D721Med (cell line): Measurements from ENCODE around the gene MSI2.

Experiments
- DNase-seq: peaks from one replicate; pipeline ENCODE4 v3.0.0; 2011; ENCODE audit warnings: low spot score; ENCODE audit not compliant: insufficient read length
- FAIRE-seq: peaks from 2 replicates; lab custom pipeline; 2011; peaks lifted over from hg19 to GRCh38; lab: Jason Lieb, UNC
- TF ChIP-seq, protein P1 (sequence below): IDR thresholded peaks from 2 replicates; pipeline ENCODE4 v1.5.1; 2012; ENCODE audit warnings: mild to moderate bottlenecking, control low read depth; ENCODE audit not compliant: insufficient read depth; ENCODE audit errors: missing control alignments

The MSI2 gene

DNA sequence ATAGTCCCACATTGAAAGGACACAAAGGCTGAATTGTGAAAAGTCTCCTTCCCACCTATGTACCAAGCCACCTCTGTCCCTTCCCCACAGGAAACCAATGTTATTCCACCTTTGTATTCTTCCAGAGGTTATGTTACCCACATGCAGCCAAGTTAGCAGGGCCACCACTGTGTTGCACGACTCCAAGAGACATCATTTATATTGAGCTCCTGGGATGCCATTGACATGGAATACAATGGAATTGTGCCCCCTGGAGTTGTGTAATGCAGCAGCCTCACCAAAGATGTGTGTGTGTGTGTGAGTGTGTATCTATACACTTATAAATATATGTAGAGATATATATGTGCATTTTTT lies 21.6 kb upstream of the MSI2 start:
- no peak for DNase-seq

DNA sequence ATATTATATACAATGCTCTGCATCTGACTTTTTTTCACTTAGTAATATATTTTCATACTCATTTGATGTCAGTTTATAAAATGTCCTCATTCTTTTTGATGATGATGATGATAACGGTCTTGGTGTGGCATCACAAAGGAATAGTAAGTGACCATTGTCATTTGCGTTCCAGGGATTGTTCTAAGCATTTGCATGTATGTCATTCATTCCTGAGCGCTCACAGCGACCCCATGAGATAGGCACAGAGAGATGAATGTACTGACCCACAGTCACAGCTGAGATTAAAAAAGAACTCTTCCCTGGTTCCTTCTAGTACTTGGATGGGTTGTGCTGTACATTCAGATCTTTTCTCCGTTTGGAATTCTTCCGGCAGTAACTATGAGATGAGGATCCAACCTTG lies 21.2 kb upstream of the MSI2 start:
- TF ChIP-seq, protein P1, sequence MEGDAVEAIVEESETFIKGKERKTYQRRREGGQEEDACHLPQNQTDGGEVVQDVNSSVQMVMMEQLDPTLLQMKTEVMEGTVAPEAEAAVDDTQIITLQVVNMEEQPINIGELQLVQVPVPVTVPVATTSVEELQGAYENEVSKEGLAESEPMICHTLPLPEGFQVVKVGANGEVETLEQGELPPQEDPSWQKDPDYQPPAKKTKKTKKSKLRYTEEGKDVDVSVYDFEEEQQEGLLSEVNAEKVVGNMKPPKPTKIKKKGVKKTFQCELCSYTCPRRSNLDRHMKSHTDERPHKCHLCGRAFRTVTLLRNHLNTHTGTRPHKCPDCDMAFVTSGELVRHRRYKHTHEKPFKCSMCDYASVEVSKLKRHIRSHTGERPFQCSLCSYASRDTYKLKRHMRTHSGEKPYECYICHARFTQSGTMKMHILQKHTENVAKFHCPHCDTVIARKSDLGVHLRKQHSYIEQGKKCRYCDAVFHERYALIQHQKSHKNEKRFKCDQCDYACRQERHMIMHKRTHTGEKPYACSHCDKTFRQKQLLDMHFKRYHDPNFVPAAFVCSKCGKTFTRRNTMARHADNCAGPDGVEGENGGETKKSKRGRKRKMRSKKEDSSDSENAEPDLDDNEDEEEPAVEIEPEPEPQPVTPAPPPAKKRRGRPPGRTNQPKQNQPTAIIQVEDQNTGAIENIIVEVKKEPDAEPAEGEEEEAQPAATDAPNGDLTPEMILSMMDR = no peak
- no peak for DNase-seq
- no peak for FAIRE-seq

More for the DNA sequence above, 21.6 kb upstream of the MSI2 start:
- TF ChIP-seq, protein P1 = no peak
- no peak for FAIRE-seq

DNA sequence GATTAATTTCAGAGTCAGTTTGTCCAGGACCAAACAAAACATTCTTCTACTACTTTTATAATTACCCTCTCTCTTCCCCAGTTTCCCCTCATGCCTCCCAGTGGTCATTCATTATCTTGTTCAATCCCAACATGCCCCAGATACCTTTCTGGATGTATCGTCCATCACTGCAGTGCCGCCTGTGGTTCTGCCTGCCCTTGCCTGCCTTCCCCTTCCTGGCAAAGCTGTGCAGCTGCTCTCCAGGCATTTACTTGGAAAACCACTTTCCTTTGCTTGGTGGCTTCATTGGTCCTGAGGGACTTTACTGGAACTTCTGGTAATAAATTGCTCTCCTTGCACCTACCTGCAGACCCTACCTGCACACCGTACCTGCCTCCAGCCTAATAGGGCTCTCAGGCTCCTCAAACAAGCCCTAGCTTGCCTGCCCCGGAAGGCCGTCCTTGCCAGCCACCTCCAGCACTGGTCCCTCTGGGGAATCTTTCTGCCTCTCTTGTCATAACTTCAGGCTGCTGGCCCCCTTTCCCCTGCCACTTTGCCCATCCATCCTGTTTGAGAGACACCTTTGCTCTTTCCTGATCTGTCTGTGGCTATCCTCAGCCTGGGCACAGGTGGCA lies 19.5 kb upstream of the MSI2 start:
- TF ChIP-seq, protein P1 = no peak

DNA sequence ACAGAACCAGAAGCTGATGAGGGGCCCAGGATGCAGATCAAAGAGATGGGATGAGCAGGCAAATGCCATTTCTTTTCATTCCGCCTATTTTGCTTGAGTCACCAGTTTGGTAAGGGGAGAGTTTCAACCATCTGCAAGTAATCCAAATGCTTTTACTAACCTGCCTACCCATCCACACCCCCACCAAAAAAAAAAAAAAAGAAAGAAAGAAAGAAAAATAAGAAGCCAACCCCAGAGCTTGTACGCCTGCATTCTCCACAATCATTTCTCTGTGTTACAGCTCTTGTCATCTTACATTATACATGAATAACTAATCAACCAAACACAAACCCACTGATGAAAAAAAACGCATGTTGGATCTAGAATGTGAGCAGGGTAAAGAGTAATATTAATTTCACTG lies 15.7 kb upstream of the MSI2 start:
- DNase-seq (no peak), FAIRE-seq (no peak)
- TF ChIP-seq, protein P1 = no peak

More for the DNA sequence above, 19.5 kb upstream of the MSI2 start:
- FAIRE-seq = no peak
- no peak for DNase-seq

DNA sequence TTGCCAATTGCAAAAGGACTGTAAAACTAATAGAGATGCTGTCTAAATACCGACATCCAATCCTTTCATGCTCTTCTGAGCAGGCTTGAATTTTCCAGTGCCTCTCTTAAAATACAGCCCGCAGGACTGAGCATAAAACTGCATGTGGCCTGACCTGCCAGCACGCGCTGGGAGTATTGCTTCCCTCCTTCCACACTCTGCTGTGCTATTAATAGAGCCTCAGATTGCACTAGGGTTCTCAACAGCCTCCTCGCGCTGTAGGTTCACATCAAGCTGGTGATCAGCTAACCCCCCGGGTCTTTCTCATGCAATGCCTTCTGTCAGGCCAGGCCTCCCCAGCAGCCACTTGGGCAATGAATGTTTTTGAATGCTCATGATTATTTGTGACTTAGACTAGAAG lies 14.2 kb upstream of the MSI2 start:
- no peak for DNase-seq
- no peak for FAIRE-seq
- TF ChIP-seq, protein P1 = no peak

DNA sequence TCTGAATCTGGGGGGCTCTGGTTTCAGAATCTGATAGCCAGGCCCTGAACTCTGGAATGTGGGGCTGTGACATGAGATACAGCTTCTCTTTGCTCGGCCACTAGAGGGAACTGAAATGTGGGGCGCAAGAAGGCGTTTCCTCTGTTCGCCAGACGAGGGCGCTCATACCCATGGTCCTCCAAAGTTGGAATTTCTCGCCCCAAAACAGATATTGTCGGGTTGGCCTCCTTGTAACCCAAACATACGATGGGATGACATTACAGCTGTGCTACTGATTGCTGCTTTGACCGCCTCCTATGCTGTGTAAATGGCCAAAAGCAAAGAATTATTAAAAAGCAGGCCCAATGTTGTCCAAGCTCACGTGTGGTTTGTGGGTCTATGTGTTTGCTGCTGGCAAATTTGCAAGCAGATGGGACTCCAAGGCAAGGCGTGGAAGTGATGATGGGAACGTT lies 13.1 kb upstream of the MSI2 start:
- DNase-seq = peak; percentile 47
- FAIRE-seq = no peak
- TF ChIP-seq, protein P1 = peak; percentile 100

DNA sequence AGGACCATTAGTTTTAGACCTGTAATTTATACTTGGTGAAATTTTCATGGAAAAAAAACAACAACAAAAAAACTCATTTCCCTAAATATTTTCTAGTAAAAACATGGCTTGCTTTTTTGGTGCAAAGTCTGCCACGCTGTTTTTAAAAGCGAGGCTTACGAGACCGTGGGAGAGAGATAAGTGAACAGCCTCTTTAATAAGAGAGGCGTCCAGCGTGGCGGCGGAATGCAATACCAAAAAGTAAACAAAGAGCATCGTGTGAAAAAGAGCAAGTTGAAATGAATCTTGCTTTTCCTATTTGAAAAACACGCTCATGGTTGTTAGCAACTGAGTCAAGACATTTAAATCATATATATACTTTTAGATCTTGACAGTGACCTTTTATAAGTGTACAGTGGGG lies 10.5 kb upstream of the MSI2 start:
- no peak for DNase-seq
- FAIRE-seq = no peak
- TF ChIP-seq, protein P1 = no peak
